ENCODE measurements around the gene RBM19. TPM values are rescaled to one million over a fixed set of nuclear protein-coding genes. Genes with fewer than 3 reads are reported as not detected.

The RBM19 gene
- total RNA-seq, 1 donor, result 22.6 TPM

DNA sequence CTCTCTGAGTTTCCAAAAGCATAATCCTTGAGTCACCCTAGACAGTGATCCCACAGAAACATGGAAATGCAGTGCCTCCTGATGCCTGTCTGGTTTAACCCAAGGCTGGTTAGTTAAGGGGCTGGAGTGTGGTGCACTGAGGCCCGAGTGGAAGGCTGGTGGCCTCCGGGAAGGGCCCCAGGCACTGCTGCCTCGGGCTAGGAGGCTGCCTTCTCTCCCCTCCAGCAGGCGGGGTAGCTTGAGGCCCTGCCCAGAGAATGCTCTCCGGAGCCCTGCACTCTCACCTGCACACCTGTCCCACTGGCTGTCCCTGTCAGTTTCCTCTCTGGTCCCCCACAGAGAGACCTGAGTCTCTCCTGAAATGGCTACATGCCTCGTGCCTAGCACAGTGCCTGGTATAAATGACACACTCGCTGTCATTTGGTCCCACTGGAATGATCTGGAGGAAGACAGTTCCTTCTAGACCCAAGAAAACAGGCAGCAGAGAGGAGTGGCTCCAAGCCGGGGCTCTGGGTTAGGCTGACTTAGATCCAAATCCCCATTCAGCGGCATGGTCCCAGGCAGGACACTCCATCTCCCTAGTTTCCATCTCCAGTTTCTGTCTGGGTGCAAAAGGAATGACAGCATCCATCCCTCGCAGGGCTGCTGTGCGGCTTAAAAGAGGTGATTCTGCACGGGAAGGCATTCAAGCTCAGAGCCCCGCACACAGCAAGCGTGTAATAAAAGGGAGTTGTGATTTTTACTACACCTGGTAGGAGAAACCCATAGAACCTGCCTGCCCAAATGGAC, 54.0 kb downstream of the RBM19 start:
- TF ChIP-seq, protein P1, sequence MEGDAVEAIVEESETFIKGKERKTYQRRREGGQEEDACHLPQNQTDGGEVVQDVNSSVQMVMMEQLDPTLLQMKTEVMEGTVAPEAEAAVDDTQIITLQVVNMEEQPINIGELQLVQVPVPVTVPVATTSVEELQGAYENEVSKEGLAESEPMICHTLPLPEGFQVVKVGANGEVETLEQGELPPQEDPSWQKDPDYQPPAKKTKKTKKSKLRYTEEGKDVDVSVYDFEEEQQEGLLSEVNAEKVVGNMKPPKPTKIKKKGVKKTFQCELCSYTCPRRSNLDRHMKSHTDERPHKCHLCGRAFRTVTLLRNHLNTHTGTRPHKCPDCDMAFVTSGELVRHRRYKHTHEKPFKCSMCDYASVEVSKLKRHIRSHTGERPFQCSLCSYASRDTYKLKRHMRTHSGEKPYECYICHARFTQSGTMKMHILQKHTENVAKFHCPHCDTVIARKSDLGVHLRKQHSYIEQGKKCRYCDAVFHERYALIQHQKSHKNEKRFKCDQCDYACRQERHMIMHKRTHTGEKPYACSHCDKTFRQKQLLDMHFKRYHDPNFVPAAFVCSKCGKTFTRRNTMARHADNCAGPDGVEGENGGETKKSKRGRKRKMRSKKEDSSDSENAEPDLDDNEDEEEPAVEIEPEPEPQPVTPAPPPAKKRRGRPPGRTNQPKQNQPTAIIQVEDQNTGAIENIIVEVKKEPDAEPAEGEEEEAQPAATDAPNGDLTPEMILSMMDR (IDR thresholded peaks at IDR 0.05; ENCODE audit: insufficient read depth, low read length), result no peak
- DNase-seq (ENCODE audit: low read depth), result no peak
- H3K4me3 ChIP-seq (ENCODE audit: low read depth, low read length), result no peak overlapping the region

DNA sequence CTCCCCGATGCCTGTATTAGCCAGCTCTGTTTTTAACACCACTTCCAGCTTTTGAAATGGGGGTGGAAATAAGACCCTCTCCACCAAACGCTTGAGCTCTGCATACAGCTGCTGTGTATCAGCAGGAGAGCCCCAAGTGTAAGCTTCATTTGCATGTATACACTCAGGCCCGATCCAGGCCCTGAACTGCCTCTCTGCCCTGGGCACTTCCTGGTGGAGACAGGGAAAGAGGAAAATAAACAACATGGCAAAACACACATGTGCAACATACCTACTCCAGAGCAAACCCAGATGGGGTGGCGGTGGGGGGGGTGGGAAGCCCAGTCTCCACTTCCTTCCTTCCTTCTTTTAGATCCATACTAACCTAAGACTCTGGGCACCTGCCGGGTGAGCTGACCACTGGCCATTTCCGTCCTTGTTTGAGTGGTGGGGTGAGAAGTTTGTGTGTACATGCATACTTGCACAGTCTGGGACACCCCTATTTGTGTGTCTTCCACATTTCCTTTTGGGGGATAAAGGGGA, 55.3 kb downstream of the RBM19 start:
- no peak for DNase-seq (ENCODE audit: low read depth)
- H3K4me3 ChIP-seq (ENCODE audit: low read depth, low read length), result no peak overlapping the region
- TF ChIP-seq, protein P1 (IDR thresholded peaks at IDR 0.05; ENCODE audit: insufficient read depth, low read length), result no peak

DNA sequence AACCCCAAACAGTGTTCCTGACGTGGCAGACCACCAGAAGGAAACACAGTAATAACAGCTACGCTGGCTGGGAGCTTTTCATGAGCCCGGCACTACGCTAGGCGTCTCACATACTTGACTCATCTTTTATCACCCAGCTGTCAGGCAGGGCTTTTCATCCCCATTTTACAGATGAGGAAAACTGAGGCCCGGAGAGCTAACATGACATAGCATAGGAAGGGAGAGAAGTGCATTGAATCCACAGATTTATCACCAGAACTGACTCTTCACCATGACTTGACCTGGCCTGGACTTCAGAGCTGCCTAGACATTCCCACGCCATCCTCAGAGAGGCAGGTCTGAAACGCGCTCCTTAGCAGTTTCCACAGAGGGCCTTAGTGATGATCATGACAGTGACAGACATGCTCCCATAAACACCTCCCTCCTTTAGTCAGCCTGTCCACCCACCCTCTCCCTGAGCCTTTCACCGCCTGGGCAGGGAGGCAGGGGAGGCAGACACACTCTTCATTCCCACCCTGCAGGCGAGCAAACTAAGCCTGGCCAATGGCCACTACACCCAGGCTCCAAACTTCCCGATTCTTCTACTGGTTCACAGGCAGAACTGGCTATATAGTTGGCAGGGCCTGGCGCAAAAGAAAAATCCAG, 56.2 kb downstream of the RBM19 start:
- no peak for DNase-seq (ENCODE audit: low read depth)

DNA sequence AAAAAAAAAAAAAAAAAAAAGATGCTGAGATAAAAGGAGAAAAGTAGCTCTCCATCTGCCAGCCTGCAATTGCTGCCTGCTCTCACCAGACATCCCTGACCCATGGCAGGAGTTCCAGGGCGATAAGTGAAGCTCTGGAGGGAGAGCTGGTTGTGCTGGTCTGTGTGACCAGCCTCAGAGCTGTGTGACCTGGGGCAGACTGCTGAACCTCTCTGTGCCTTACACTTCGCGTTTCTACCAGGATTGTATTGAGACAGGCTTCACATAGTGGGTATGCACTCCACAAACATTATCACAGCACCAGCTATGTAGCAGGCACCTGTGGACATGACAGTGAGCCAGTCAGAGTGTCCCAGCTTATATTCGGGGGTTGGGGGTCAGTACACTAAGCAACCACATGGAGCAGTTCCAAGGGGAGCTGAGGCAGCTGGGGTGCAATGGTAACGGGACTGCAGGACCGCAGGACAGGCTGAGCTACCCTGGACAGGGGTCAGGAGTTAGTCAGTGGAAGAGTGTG, 57.5 kb downstream of the RBM19 start:
- TF ChIP-seq, protein P1 (IDR thresholded peaks at IDR 0.05; ENCODE audit: insufficient read depth, low read length), result no peak
- DNase-seq (ENCODE audit: low read depth), result no peak
- H3K4me3 ChIP-seq (ENCODE audit: low read depth, low read length), result no peak overlapping the region

More for the DNA sequence above, 56.2 kb downstream of the RBM19 start:
- TF ChIP-seq, protein P1 (IDR thresholded peaks at IDR 0.05; ENCODE audit: insufficient read depth, low read length), result no peak
- H3K4me3 ChIP-seq (ENCODE audit: low read depth, low read length), result no peak overlapping the region

DNA sequence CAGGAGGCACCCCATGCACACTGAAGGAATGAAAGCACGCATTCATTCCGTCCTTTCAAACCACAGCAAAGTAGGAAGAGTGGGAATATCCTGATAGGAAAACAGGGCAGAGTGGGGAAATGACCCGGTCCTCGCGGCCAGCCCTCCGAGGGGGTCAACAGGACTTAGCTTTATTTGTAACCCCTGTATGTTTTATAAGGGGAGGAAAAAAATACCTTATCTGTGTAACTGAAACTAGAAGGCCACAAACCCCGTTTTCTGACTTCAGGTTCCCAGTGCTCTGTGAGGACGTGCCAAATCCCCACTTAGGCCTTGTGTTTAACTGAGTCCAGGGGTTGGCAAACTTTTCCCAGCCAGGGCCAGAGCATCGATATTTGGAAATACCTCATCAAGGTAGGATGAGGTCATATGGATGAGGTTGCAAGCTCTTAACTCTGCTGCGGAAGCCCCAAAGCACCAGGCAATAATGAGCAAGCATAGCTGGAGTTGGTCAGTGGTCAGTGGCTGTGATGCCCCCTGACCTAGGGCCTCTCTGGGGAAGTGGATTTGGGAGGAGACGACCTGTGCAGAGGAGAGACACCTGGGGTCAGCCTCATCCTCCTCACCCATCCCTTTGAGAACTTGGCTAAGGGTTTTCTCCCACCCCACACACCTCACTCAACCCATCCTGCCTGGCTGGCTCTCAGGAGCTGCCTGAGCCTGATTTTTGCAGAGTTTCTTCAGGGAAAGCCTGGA, 58.5 kb downstream of the RBM19 start:
- no peak for DNase-seq (ENCODE audit: low read depth)
- TF ChIP-seq, protein P1 (IDR thresholded peaks at IDR 0.05; ENCODE audit: insufficient read depth, low read length), result no peak

DNA sequence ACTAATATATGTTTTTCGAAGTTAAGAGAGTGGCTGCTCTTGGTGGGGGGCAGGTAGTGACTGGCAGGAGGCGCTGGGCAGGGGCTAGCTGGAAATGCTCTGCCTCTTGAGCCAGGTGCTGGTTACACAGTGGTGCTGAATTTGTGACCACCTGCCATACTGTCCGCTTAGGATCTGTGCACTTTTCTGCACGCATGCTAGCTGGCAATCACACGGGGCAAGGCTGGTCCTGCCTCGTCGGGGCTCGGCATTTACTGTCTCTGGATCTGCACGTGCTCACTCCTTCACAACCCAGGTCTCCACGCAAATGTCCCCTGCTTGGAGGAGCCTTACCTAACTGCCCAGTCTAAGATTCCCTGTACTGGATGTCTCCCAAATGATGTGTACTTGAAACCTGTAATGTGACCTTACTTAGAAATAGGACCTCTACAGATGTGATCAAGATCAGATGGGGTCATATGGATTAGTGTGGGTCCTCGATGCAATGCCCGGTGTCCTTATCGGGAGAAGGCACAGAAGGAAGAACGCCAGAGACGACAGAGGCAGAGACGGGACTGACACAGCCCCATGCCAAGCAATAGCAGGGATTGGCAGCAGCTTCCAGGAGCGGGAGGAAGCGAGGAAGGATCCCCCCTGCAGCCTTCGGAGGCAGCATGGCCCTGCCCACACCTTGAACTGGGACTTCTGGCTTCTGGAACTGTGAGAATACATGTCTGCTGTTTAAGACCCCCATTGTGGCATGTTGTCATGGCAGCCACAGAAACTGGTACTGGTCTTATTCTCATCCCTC, 59.5 kb downstream of the RBM19 start:
- TF ChIP-seq, protein P1 (IDR thresholded peaks at IDR 0.05; ENCODE audit: insufficient read depth, low read length), result no peak

More for the DNA sequence above, 58.5 kb downstream of the RBM19 start:
- H3K4me3 ChIP-seq (ENCODE audit: low read depth, low read length), result no peak overlapping the region

More for the DNA sequence above, 59.5 kb downstream of the RBM19 start:
- DNase-seq (ENCODE audit: low read depth), result no peak
- H3K4me3 ChIP-seq (ENCODE audit: low read depth, low read length), result no peak overlapping the region

All from fibroblast of the aortic adventitia (primary cell).